ENCODE measurements around the gene NAALADL2. TPM values are rescaled to one million over a fixed set of nuclear protein-coding genes. Genes with fewer than 3 reads are reported as not detected.
"Not testable (repeated sequence)": the region's sequence is repeated elsewhere in the genome, so short reads cannot be mapped to it uniquely, and the experiment has no call there.

The NAALADL2 gene
- total RNA-seq, 1 donor from 2014 or later, result 2.2 TPM

GRCh38 chr3:175764722-175765121, 905.6 kb downstream of the NAALADL2 start:
- ATAC-seq (ENCODE audit: poor library complexity), result no peak
- intact Hi-C loops (cut with DNase I), result no loop called here
- no peak for DNase-seq

- no peak for ATAC-seq (ENCODE audit: poor library complexity)
- no peak for DNase-seq
- intact Hi-C loops (cut with DNase I), result no loop called here
Measured at GRCh38 chr3:175770426-175770825, 911.3 kb downstream of the NAALADL2 start.

- ATAC-seq (ENCODE audit: poor library complexity), result no peak
- intact Hi-C loops (cut with DNase I), result no loop called here
- no peak for DNase-seq
Measured at GRCh38 chr3:175777495-175777894, 918.4 kb downstream of the NAALADL2 start.

GRCh38 chr3:175777965-175778364, 918.8 kb downstream of the NAALADL2 start:
- intact Hi-C loops (cut with DNase I), result no loop called here
- no peak for ATAC-seq (ENCODE audit: poor library complexity)
- no peak for DNase-seq

GRCh38 chr3:175778994-175779393, 919.9 kb downstream of the NAALADL2 start:
- intact Hi-C loops (cut with DNase I), result no loop called here
- ATAC-seq (ENCODE audit: poor library complexity) (no peak), DNase-seq (no peak)

GRCh38 chr3:175787109-175787508, 928.0 kb downstream of the NAALADL2 start:
- intact Hi-C loops (cut with DNase I); DNase-seq; ATAC-seq (ENCODE audit: poor library complexity): not testable (repeated sequence)

GRCh38 chr3:175792245-175792644, 933.1 kb downstream of the NAALADL2 start:
- no peak for ATAC-seq (ENCODE audit: poor library complexity)
- DNase-seq, result no peak
- intact Hi-C loops (cut with DNase I), result no loop called here

GRCh38 chr3:175798326-175798725, 939.2 kb downstream of the NAALADL2 start:
- intact Hi-C loops (cut with DNase I), result no loop called here
- DNase-seq (no peak), ATAC-seq (ENCODE audit: poor library complexity) (no peak)

GRCh38 chr3:175805825-175806224, 946.7 kb downstream of the NAALADL2 start:
- intact Hi-C loops (cut with DNase I), result no loop called here
- no peak for DNase-seq
- ATAC-seq (ENCODE audit: poor library complexity), result no peak

- no peak for ATAC-seq (ENCODE audit: poor library complexity)
- no peak for DNase-seq
- intact Hi-C loops (cut with DNase I), result no loop called here
Measured at GRCh38 chr3:175807175-175807574, 948.0 kb downstream of the NAALADL2 start.

- ATAC-seq (ENCODE audit: poor library complexity), result no peak
- intact Hi-C loops (cut with DNase I), result no loop called here
- DNase-seq, result no peak
Measured at GRCh38 chr3:175818811-175819464, 959.8 kb downstream of the NAALADL2 start.

GRCh38 chr3:175822766-175823491, 963.8 kb downstream of the NAALADL2 start:
- intact Hi-C loops (cut with DNase I); ATAC-seq (ENCODE audit: poor library complexity); DNase-seq: not testable (repeated sequence)

GRCh38 chr3:175825016-175825580, 966.0 kb downstream of the NAALADL2 start:
- intact Hi-C loops (cut with DNase I); ATAC-seq (ENCODE audit: poor library complexity); DNase-seq: not testable (repeated sequence)

- ATAC-seq (ENCODE audit: poor library complexity), result no peak
- DNase-seq, result no peak
- intact Hi-C loops (cut with DNase I), result no loop called here
Measured at GRCh38 chr3:175826759-175827158, 967.6 kb downstream of the NAALADL2 start.

GRCh38 chr3:175829809-175830208, 970.7 kb downstream of the NAALADL2 start:
- intact Hi-C loops (cut with DNase I); DNase-seq; ATAC-seq (ENCODE audit: poor library complexity): not testable (repeated sequence)

GRCh38 chr3:175835763-175836162, 976.6 kb downstream of the NAALADL2 start:
- DNase-seq; intact Hi-C loops (cut with DNase I); ATAC-seq (ENCODE audit: poor library complexity): not testable (repeated sequence)

GRCh38 chr3:175836617-175837016, 977.5 kb downstream of the NAALADL2 start:
- intact Hi-C loops (cut with DNase I), result no loop called here
- ATAC-seq (ENCODE audit: poor library complexity), result no peak
- no peak for DNase-seq

- ATAC-seq (ENCODE audit: poor library complexity), result no peak
- no peak for DNase-seq
- intact Hi-C loops (cut with DNase I), result no loop called here
Measured at GRCh38 chr3:175837962-175838361, 978.8 kb downstream of the NAALADL2 start.

GRCh38 chr3:175839366-175840005, 980.4 kb downstream of the NAALADL2 start:
- no peak for ATAC-seq (ENCODE audit: poor library complexity)
- intact Hi-C loops (cut with DNase I), result no loop called here
- DNase-seq, result no peak
